ENCODE results near the gene GLIS1.
"Not testable (repeated sequence)": the region's sequence is repeated elsewhere in the genome, so short reads cannot be mapped to it uniquely, and the experiment has no call there.

GLIS1 gene

GRCh38 chr1:53560581-53561502 lies 178.1 kb downstream of the GLIS1 start:
- FAIRE-seq (no peak), DNase-seq (ENCODE audit: insufficient read length, low spot score) (no peak)
- TF ChIP-seq POLR2A (IDR thresholded peaks at IDR 0.05; ENCODE audit: low read depth, low read length): no peak

GRCh38 chr1:53559854-53560580 lies 178.9 kb downstream of the GLIS1 start:
- no peak for FAIRE-seq
- no peak for DNase-seq (ENCODE audit: insufficient read length, low spot score)
- TF ChIP-seq POLR2A (IDR thresholded peaks at IDR 0.05; ENCODE audit: low read depth, low read length): no peak

DNA sequence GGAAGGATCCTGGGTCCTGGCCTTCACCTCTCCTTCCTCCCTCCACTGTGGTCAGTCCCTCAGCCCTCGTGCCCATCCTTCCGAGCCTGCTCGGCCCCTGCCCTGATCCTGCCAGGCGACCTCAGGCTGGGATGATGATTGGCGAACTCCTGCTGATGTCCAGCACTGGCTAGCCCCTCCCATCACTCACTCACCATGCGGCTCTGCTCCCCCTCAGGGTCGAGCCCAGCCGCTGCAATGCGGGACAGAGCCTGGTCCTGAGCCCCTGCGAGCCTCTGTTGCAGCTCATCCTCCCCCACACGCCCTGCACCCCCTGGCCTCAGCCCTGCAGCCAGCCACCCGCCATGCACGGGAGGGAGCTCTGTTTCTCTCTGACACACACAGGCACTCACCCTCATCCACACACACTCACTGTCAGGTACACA lies 179.6 kb downstream of the GLIS1 start:
- no peak for FAIRE-seq
- TF ChIP-seq POLR2A (IDR thresholded peaks at IDR 0.05; ENCODE audit: low read depth, low read length): no peak
- no peak for DNase-seq (ENCODE audit: insufficient read length, low spot score)

GRCh38 chr1:53558739-53559315 lies 180.1 kb downstream of the GLIS1 start:
- FAIRE-seq (no peak), DNase-seq (ENCODE audit: insufficient read length, low spot score) (no peak)
- TF ChIP-seq POLR2A (IDR thresholded peaks at IDR 0.05; ENCODE audit: low read depth, low read length): no peak

- no peak for FAIRE-seq
- no peak for DNase-seq (ENCODE audit: insufficient read length, low spot score)
- no peak for TF ChIP-seq POLR2A (IDR thresholded peaks at IDR 0.05; ENCODE audit: low read depth, low read length)
Observed at GRCh38 chr1:53557830-53558738, 180.9 kb downstream of the GLIS1 start.

DNA sequence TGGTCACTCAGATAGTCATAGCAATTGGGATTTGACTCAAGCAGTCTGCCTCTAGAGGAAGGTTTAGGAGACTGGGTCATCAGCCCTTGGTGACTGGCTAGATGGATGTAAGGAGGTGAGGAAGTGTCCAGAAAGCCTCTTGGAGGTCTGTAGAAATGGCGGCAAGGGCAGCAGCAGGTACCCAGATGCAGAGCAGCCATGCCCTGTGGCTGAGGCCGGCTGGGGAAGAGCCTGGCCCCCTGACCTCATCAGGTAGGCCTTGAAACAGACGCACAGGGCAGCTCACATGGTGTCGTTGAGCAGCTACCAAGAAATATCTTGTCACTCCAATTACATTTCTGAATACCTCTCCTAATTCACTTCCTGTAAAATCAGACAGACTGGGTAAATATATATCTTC lies 181.6 kb downstream of the GLIS1 start:
- no peak for FAIRE-seq

GRCh38 chr1:53556657-53557227 lies 182.2 kb downstream of the GLIS1 start:
- no peak for DNase-seq (ENCODE audit: insufficient read length, low spot score)
- no peak for FAIRE-seq
- TF ChIP-seq POLR2A (IDR thresholded peaks at IDR 0.05; ENCODE audit: low read depth, low read length): no peak

More for the DNA sequence above, 181.6 kb downstream of the GLIS1 start:
- DNase-seq (ENCODE audit: insufficient read length, low spot score): no peak
- TF ChIP-seq POLR2A (IDR thresholded peaks at IDR 0.05; ENCODE audit: low read depth, low read length): no peak

DNA sequence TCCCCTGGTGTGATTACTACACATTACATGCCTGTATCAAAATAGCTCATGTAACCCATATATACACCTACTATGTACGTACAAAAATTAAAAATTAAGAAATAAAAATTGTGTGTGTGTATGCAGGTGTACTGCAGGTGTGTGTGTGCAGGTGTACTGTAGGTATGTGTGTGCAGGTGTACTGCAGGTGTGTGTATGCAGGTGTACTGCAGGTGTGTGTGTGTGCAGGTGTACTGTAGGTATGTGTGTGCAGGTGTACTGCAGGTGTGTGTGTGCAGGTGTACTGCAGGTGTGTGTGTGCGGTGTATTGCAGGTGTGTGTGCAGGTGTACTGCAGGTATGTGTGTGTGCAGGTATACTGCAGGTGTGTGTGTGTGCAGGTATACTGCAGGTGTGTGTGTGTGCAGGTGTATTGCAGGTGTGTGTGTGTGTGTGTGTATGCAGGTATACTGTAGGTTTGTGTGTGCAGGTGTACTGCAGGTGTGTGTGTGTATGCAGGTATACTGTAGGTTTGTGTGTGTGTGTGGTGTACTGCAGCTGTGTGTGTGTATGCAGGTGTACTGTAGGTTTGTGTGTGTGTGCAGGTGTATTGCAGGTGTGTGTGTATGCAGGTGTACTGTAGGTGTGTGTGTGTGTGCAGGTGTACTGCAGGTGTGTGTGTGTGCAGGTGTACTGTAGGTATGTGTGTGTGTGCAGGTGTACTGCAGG lies 183.2 kb downstream of the GLIS1 start:
- not testable (repeated sequence) for DNase-seq (ENCODE audit: insufficient read length, low spot score); FAIRE-seq

DNA sequence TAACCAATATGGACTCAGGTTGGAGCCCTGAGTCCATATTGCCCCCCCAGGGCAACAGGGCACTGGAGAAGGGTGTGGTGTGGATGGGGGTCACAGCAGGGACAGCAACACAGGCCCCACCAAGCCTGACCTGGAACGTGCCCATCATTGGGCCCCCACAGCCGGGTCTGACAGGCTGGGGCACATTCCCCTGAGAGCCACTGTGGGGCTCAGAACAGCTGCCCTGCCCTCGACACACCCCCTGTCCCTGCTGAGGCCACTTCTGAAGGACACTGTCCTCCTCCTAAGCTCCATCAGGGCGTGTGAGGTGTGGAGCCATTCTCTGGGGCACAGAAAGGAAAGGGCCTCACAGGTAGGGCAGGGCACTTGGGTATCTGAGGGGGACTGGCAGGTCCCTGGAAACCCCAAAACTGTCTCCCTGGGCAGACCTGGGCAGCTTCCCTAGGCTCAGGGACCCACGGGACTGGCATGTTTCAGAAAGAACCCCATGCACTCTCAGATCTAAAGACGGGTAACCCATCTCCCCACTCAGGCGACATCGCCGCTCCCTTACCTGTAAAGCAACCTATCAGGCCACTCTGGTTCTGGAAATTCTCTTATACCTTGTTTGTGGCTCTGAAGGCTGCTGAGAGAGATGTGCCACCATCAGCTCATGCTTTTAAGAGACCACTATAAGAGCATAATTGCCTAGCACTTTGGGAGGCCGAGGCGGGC lies 184.2 kb downstream of the GLIS1 start:
- no peak for TF ChIP-seq POLR2A (IDR thresholded peaks at IDR 0.05; ENCODE audit: low read depth, low read length)
- DNase-seq (ENCODE audit: insufficient read length, low spot score) (no peak), FAIRE-seq (no peak)

GRCh38 chr1:53553734-53554509 lies 185.0 kb downstream of the GLIS1 start:
- DNase-seq (ENCODE audit: insufficient read length, low spot score) (no peak), FAIRE-seq (no peak)

DNA sequence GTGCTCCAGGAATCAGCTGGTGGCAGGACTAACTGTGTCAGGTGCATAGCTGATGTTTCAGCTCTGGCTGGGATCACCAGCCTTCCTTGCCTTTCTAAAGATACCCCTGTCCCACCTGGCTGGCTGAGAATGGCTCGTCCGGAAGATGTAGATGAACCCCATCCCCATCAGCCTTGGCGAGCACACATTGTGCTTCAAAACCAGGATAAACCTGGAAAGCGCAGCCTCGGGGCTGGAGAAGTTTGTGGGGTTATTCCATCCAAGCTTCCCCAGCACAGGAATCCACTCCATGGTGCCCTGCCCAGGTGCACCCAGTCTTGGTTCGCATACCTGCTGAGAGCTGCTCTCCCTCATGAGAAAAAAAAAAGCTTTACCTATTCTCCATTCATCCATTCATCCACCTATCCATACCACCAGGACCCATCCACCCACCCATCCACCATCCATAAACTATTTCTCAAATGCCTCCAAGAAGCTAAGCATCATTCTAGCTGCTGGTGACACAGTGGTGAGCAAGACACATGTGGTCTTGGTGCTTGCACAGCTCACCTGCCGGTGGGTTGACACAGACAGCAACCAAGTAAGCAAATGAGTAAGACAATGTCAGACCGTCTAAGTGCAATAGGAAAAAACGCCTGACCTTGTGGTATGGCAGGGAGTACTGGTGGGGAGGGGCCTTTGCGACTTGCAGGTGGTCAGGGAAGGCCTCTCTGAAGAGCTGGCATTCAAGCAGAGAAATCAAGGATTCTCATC lies 185.8 kb downstream of the GLIS1 start:
- no peak for DNase-seq (ENCODE audit: insufficient read length, low spot score)
- TF ChIP-seq POLR2A (IDR thresholded peaks at IDR 0.05; ENCODE audit: low read depth, low read length): no peak
- no peak for FAIRE-seq

More at GRCh38 chr1:53553734-53554509, 185.0 kb downstream of the GLIS1 start:
- TF ChIP-seq POLR2A (IDR thresholded peaks at IDR 0.05; ENCODE audit: low read depth, low read length): no peak

Data from H54 (cell line).